Kidney capillary endothelial cell (primary cell): ENCODE measurements around the gene IL11RA.
"Not testable (repeated sequence)": the region's sequence is repeated elsewhere in the genome, so short reads cannot be mapped to it uniquely, and the experiment has no call there.

ENCODE experiments used
- DNase-seq: peaks from one replicate; pipeline ENCODE4 v3.0.0-alpha.2; 2018; ENCODE audit warnings: low spot score

The IL11RA gene

GRCh38 chr9:34629491-34629808 is 22.5 kb upstream of the IL11RA start:
- no peak for DNase-seq

DNA sequence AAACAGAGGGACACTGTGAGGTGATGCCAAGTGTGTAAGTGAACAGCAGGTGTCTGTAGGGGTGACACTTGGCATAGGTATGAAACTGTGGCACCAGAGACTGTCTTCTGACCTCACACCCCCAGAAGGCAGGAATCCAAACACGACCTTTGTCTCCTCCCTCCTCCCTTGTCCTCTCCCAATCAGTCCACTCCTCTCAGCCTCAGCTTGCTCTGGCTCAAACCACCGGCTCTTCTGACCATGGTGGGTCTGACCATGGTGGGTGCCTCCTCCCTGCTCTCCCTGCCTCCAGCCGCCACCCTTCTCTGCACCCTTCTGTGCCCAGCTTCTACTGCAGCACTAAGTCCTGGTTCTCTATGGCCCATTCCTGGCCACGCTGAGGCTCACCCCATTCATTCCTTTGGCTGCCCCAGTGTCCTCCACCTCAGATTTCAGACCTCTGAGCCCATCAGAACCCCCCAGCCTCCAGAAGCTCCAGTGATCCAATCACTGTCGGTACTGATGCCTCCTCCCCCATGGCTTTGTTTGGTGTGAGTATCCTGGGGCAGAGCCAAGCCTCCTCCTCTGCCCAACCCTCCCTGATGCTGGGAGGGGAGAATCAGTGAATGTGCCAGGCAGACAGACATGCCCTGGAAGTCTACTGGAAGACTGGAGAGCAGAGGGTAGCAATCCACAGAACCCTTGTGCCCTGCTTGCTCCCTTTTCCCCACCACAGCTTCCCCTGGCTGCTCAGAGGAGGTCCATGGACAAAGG is 21.4 kb upstream of the IL11RA start:
- DNase-seq = no peak

DNA sequence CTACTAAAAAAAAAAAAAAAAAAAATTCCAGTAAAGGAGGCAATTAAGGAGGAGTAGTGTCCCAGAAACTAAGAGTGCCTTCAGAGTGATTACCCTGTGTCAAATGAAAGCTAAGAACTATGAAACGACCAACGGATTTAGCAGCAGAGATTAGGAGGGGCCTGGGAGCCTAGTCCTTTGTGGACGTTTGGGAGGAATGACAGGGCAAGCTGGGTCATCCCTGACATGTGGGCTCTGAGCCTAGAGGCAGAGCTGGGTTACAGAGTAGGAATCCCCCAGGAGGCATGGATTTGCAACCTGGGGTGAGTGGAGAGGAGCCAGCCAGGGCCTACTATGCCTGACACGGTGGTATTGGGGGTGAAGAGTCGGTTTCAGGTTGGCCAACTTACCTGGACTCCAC is 18.8 kb upstream of the IL11RA start:
- DNase-seq = no peak

GRCh38 chr9:34633851-34634550 is 18.0 kb upstream of the IL11RA start:
- DNase-seq = peak; percentile 76

GRCh38 chr9:34634551-34635248 is 17.3 kb upstream of the IL11RA start:
- DNase-seq = no peak

DNA sequence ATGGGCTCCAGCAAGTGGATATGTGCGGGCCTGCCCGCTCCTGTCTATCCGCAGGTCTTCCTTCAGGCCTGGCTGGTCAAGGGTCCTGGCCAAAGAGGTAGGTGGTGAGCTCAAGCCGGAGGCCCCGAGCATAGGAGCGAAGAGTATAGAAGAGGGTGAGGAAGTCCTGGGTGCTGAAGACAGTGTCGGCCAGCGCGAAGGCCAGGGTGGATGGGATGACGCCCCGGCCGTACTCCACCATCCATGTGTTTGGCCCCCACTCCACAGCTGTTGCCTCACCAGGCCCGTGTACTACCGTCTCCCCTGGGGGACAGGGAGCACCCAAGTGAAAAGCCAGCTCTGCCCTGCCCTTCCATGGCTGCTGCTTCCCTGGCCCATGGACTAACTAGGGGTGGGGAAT is 16.4 kb upstream of the IL11RA start:
- DNase-seq = no peak

DNA sequence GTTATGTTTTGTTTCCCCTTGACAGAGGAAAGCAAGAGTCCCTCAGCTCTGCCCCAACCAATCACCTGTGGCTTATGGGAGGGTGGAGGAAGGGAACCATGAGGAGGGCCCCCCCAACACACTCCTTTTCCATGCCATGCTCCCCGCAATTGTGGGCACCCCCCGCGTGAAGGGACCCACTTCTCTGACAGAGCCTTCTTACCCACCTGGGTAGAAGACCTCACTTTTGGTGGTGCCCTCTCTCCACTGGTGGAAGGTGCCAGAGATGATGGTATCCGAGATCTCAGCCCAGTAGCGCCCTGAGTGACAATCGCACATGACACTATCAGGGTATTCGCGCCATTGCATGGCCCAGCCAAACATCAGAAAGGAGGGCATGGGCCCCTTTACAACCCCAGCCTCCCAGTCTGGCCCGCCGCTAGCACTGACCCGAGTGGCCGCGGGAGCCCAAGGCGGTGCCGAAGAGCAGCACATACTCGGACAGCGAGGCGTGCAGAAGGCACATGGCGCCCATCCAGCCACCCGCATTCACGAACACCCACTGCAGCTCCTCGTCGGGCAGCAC is 15.1 kb upstream of the IL11RA start:
- no peak for DNase-seq

DNA sequence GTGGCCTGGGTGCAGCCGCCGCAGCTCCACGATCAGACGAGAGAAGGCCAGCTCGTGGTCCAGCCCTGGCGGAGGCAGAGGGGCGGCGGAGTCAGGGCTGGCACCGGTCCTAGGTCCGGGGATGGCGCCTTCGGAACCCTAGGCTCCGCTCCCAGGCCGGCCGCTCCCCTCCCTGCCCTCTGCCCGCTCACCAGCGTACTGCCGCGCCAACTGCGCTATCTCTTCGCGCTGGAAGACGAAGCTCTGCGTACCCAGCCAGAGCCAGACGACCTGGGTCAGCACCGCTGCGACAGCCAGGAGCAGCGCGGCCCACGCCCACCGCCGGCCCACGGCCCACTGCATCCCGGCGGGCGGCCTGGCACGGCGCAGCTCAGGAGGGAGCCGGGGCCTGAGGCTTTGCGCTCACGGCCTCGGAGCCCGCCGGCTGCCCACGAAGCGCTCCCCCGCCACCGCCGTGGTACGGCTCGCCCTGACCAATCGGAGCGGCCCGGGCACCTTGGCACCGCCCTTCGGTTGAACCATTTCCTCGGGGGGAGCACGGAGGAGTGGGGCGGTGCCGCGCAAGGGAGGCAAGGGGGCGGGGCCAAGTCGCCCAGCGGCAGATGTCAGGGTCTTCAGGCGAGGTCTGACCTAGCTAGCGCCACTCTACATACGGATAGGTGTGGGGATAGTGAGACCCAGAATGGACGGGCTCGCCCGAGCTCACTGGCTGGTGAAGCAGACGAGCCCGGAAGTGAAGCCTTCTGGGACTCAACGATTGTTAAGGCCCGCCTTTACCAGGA is 14.4 kb upstream of the IL11RA start, which contains the start of gene SIGMAR1:
Gene SIGMAR1 (minus strand): TSS at position 432 of the 782 bp plus-strand sequence. CDS start 90 bp downstream, at position 342.
- peak; percentile 85 for DNase-seq

DNA sequence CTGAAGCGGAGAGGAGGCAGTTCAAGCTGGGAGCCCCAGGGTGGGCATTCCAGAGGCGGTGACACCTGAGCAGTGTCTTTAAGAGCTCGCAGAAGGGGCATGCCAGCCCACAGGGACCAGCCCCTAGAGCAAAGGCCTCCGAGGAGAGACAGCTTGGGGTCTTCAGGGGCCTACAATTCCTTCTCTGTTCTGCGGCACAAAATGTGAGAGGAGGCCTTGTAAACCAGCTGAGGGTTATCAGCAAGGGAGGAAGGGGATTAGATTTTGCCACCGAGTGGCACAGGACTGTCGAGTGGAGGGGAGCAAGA is 13.9 kb upstream of the IL11RA start:
- no peak for DNase-seq

DNA sequence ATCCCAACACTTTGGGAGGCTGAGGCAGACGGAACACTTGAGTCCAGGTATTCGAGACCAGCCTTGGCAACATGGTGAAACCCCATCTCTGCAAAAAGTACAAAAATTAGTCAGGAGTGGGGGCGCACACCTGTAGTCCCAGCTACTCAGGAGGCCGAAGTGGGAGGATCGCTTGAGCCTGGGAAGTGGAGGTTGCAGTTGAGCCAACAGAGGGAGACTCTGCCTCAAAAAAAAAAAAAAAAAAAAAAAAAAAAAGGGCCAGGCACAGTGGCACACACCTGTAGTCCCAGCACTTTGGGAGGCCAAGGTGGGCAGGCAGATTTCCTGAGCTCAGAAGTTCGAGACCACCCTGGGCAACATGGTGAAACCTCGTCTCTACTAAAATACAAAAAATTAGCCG is 12.7 kb upstream of the IL11RA start:
- DNase-seq = not testable (repeated sequence)

DNA sequence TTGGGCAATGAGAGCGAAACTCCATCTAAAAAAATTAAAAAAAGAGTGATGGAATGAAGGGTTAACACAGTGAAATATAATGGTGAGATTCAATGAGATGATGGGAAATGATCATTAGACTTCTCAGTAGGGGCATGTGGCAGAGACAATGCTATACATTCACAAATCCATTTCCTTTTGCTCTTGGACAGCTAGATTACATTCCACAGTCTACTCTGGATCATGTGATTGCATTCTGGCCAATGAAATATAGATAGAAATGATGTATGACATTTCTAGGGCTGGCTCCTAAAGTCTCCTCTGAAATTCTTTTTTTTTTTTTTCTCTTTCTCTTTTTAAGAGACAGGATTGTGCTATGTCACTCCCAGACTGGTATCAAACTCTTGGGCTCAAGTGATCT is 9.3 kb upstream of the IL11RA start:
- no peak for DNase-seq

GRCh38 chr9:34644766-34645314 is 7.1 kb upstream of the IL11RA start:
- DNase-seq = no peak

DNA sequence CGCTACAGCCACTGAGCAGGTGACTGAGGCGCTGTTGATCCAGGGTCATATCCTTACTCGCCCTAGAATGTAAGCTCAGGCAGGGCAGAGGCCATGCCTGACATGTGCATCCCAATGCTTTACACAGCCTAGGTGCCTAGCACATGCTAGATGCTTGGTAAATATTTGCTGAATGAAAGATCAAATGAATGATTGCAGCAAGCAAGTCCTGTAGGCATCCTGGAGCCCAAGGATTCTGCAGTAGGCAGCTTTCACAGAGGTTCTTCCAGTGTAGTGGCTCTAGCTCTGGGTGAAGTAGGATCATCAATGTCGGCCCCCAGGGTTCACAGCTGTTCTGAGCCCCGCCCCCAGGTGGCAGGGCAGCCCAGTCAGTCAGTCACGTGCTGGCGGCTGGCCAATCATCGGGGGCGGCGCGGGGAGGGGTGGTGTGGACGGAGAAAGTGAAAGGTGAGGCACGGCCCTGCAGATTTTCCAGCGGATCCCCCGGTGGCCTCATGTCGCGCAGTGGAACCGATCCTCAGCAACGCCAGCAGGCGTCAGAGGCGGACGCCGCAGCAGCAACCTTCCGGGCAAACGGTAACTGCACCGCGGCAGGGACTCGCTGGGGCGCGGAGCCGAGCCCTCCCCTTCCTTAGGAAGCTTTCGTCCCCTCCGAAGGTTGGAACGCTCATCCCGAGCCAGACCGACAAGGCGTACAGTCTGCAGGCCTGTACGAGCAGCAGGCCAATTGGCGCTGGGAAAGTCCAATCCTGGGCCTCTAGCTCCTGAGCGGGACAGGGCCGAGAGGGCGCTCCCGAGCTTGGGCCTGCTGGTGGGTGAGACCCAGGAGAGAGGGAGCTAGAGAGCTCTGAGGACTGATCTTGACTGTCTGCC is 5.5 kb upstream of the IL11RA start, which contains the start of gene GALT:
Gene GALT (plus strand): TSS at position 465 of the 873 bp plus-strand sequence. CDS start 30 bp downstream, at position 495.
- DNase-seq = peak; percentile 84

DNA sequence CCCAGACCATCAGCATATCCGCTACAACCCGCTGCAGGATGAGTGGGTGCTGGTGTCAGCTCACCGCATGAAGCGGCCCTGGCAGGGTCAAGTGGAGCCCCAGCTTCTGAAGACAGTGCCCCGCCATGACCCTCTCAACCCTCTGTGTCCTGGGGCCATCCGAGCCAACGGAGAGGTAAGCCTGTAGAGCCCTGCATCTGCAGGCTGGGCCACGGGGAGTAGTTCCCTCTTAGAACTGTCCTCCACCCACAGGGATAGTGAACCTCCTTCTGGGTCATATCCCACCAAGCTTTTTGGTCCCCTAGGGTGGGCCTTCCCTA is 4.9 kb upstream of the IL11RA start:
- DNase-seq = no peak

DNA sequence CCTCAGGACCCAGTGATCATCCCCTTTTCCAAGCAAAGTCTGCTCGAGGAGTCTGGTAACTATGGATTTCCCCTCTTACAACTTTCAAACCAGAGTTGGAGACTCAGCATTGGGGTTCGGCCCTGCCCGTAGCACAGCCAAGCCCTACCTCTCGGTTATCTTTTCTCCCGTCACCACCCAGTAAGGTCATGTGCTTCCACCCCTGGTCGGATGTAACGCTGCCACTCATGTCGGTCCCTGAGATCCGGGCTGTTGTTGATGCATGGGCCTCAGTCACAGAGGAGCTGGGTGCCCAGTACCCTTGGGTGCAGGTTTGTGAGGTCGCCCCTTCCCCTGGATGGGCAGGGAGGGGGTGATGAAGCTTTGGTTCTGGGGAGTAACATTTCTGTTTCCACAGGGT is 4.3 kb upstream of the IL11RA start:
- DNase-seq = no peak

DNA sequence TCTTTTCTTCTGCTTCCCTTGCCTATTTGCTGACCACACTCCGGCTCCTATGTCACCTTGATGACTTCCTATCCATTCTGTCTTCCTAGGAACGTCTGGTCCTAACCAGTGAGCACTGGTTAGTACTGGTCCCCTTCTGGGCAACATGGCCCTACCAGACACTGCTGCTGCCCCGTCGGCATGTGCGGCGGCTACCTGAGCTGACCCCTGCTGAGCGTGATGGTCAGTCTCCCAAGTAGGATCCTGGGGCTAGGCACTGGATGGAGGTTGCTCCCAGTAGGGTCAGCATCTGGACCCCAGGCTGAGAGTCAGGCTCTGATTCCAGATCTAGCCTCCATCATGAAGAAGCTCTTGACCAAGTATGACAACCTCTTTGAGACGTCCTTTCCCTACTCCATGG is 3.3 kb upstream of the IL11RA start:
- no peak for DNase-seq

- DNase-seq = no peak
Observed at GRCh38 chr9:34650816-34651215, 1.2 kb upstream of the IL11RA start.

- DNase-seq = no peak
Observed at GRCh38 chr9:34651321-34651720, 664 bp upstream of the IL11RA start.

DNA sequence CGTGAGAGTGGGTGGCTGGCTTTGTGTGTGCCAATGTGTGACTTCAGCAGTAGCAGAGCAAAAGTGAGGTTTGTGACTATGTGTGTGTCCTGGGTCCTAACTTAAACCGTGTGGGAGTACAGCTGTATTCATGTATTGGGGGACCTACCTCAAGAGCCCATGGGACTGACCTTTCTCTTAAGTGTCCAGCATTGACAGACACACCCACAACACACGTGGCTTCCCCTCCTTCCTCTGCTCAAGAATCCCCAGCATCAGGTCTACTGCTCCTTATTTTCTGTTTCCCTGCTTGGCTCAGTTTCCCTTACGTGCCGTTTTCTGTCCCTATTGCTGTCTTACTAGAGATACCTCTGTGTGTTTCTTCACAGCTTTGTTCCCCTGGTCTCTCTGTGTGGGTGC is 616 bp downstream of the IL11RA start:
- DNase-seq = no peak

- no peak for DNase-seq
Observed at GRCh38 chr9:34653151-34654072, 1.4 kb downstream of the IL11RA start.
